HCT116 (cell line): ENCODE measurements around the gene IRF3.

Experiments used
- POLR2A ChIP-seq: IDR thresholded peaks from 2 replicates; pipeline ENCODE4 v1.7.0; 2011; ENCODE audit warnings: borderline replicate concordance; ENCODE audit not compliant: insufficient read depth, insufficient read length; ENCODE audit errors: extremely low read depth
- ZFX ChIP-seq: fragments of 450-650 bp; IDR thresholded peaks from 2 replicates; pipeline ENCODE4 v1.6.1; 2017
- TF ChIP-seq, protein P1 (sequence below), 3 experiments: fragments of 200-600 bp in 1 of 3; sonication (generic) in 1 of 3; IDR thresholded peaks in 2 of 3; conservative IDR thresholded peaks in 1 of 3; 2 replicates each; pipeline ENCODE4 v1.5.1; 2012 to 2017; ENCODE audit warnings: low read depth in 2 of 3, low read length in 2 of 3, antibody characterized with exemption in 1 of 3, borderline replicate concordance in 1 of 3, control low read depth in 1 of 3, mild to moderate bottlenecking in 1 of 3, mixed read lengths in 1 of 3, mixed run types in 1 of 3, moderate library complexity in 1 of 3; ENCODE audit not compliant: insufficient read depth in 1 of 3

DNA sequence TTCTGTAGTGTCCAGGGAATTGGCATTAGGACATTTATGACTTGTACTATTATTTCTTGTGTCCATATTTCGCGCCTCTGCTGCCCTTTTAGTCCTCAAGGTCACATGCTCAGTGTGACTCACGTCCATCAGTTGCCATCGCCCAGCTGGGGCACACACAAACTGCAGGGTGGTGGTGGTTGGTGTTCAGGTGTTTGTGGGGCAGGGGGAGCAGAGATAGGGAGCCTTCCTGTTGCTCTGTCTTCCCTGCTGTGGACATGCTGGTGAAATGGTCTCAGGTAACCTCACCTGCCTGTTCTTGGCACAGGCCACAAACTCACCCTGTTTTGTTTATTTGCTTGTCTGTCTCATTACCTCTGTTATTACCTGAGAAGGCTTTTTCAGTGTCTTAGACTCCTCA is 52.3 kb downstream of the IRF3 start:
- TF ChIP-seq ZFX: no peak
- no peak for TF ChIP-seq POLR2A
- TF ChIP-seq, protein P1, sequence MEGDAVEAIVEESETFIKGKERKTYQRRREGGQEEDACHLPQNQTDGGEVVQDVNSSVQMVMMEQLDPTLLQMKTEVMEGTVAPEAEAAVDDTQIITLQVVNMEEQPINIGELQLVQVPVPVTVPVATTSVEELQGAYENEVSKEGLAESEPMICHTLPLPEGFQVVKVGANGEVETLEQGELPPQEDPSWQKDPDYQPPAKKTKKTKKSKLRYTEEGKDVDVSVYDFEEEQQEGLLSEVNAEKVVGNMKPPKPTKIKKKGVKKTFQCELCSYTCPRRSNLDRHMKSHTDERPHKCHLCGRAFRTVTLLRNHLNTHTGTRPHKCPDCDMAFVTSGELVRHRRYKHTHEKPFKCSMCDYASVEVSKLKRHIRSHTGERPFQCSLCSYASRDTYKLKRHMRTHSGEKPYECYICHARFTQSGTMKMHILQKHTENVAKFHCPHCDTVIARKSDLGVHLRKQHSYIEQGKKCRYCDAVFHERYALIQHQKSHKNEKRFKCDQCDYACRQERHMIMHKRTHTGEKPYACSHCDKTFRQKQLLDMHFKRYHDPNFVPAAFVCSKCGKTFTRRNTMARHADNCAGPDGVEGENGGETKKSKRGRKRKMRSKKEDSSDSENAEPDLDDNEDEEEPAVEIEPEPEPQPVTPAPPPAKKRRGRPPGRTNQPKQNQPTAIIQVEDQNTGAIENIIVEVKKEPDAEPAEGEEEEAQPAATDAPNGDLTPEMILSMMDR (IDR thresholded peaks at IDR 0.05 in 2 of 3, conservative IDR thresholded peaks at IDR 0.05 in 1 of 3; ENCODE audit: borderline replicate concordance in 1 of 3, insufficient read depth in 1 of 3, low read depth in 2 of 3, low read length in 2 of 3): no peak
